ENCODE measurements around the gene MEIS2. TPM values are rescaled to one million over a fixed set of nuclear protein-coding genes. Genes with fewer than 3 reads are reported as not detected.

The MEIS2 gene
- polyA plus RNA-seq, 4 donors = 123 to 164 (median 145) TPM

DNA sequence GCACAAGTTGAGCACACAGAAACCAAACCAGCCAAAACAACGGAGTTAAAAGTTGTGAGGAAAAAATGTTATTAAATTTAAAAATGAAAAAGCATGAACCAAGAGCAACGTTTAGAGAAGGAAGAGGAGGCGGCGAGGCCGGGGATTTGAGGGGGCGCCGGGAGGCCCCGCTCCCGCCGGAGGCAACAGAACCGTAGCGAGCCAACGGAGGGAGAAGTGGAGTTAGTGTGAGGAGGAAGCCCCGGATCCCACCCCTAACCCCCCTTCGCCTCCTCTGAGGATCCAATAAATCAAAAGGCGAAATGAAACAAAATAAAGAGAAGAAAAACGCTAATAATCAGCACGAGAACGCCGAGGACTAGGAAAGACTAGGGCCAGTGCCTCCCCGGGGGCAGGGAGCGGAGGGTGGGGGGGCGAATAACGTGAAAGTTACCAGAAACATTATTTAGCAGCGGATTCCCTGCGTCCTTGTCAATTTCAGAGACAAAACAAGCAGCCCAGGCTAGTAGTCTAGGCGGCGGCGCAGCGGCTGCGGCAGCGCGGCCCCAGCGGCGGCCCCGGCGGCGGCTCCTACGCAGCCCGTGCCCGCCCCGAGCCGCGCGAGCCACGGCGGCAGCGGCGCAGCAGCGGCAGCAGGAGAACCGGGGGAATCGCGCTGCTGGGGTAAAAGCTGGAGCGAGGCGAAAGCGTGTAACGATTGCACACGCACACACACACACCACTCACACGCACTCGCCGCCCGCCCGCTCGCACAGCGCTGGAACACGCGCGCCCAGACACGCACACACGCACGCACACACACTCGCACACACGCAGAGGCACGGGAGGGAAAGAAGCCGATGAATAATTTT is 1.7 kb downstream of the MEIS2 start:
- no peak for DNase-seq (ENCODE audit: low read depth in 4 of 4, low spot score in 3 of 4)

DNA sequence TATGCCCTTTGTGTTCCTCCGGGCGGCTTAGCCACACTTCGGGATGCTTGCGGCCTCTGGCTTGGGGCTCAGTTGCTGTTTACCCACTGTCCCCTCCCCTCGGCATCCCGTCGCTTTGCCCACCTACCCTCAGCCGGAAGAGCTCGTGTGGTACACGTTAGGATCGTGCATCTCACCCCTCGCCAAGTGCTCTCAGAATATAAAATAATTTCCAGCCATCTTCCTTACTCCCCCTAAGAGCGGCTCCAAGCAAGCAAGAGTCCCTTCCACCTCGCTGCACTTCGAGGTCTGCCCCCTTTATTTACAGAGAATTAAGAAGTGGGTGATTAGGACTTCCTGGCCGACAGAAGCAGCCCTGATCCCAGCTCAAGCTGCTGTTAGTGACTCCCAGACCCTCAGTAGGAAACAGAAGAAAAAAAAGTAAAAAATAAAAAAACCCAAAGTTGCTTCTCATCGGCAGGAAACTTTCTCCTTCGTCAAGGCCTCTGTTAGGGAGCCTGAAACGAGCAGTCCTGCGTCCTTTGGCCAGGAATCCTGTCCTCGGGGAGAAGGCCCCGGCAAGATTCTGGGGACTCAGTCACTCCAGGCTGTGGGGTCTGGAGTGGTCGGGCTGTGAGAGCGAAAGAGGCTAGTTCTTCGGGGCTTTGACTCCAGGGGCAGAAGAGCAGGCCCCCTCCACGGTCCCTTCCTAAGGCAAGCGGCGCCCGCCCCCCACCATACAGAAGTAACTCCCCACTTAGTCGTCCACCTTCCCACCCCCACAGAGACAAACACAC is 3.0 kb downstream of the MEIS2 start:
- DNase-seq (ENCODE audit: low read depth in 4 of 4, low spot score in 3 of 4) = no peak

DNA sequence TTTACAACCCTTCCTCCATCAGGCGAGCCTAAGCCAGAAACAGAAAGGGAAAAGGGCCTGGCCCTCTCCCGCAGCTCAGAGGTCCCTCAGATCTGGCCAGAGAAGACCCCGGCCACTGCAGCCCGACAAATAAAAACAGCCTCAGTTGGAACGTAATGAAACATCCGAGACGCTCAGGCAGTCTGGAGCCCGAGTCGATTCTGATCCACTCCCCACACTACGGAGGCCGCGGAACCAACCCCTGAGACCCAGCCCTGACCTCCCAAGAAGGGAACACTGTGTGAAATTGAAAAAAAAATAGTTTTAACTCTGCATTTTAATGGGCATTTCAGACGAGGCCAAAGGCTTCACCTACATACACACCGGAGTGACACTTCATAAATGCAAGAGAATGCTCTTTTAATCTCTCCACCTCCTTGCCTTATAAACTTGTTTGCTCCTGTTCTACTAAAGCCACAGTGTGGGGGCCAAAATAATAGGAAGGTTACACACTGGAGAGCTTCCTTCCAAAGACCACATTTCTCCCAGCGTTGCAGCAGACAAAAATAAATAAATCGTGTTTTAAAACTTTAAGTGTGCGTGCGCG is 3.7 kb downstream of the MEIS2 start:
- no peak for DNase-seq (ENCODE audit: low read depth in 4 of 4, low spot score in 3 of 4)

DNA sequence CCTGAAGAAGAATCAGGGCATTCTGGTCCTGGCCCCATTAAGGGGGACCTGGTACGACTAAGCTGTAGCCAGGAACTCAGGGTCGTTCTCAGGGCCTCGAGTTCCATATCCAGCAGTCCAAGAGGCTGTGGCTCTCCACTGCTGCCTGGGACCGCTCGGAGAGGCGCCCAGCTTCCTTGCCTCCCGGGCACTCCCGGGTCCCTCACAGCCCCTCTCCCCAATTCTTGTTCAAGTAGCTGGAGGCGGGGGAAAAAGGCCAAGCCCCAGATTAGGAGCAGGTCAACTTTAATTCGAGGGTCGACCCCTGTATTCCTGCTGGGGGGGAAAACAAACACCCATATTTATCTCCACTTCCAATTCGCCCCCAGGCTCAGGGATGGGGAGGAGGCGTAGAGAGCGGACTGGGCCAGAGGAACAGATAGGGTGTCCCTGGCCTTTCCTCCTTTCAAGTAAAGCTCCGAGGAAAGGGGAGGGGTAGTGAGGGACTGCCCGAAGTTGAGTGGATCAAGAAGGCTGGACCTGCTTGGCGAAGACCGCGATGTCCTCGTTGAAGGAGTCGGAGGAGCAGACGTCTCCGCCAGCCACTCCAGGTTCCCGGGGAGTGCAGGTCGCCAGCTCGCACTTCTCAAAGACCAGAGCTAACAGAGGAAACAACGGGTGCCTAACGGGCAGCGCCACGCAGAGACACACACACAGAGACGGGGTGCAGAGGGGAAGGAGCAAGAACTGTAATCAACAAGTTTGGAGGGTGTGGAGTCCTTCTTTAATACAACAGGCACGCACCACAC is 4.4 kb downstream of the MEIS2 start:
- no peak for DNase-seq (ENCODE audit: low read depth in 4 of 4, low spot score in 3 of 4)

DNA sequence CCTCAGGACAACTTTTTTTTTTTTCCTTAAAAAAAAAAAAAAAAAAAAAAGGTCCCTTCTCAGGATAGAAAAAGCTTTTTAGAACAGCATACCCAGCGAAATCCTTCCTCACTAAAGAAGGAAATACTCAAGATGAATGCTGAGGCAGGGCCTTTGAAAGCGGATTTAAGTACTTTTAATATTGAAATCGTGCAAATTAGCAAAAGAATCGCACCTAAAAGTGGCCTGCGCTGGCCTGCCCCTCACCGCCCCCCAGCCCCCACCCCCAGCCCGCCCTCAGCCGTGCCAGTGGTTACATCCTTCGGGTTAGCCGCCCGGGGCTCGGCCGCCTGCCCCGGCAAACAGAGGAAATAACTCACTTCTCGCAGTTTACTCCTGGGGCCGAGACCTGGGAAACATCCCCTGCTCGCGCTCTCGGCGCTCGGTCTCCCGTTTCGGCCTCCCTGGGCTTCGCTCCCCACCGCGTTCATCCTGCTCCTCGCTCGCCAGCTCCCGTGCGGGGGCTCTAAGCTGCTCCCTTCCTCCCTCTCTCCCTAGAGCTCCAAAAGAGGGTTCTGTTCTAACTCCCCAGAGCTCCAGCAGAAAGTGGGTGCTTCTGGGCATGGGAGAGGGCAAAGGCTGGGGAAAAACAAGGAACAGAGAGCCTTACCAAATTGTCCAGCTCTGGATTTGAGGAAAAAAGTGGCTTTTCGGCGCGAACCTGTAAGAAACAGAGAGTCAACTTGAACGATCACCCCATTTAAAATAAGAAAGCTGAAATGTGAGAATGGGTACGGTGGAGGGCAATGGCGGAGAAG is 5.2 kb downstream of the MEIS2 start:
- no peak for DNase-seq (ENCODE audit: low read depth in 4 of 4, low spot score in 3 of 4)

DNA sequence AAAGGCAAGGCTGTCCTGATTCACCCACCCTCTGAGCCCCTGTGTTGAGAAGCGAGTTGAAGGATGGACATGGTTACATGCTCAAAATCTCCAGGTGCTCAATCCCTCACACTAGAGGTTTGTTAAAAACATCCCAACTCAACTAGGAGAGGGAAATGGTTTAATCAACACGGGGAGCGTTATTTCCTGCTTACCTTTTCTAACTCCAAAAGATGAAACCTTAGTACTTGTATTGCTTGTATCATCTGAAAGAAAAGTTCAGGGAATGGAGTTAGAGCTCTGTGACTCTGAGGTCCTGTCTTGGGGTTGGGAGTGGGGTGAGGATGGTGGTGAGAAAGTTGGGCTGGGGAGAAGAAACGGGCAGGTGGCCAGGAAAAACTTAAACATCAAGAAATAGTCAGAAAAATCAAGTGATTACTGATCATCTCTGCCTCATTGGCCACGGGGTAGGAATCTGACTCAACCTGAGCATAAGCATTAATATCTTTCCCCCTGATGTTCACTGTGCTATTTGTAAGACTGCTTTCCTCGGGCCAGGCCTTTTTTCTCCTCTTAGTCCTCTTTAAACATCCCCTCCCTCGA is 5.9 kb downstream of the MEIS2 start:
- DNase-seq (ENCODE audit: low read depth in 4 of 4, low spot score in 3 of 4) = no peak

DNA sequence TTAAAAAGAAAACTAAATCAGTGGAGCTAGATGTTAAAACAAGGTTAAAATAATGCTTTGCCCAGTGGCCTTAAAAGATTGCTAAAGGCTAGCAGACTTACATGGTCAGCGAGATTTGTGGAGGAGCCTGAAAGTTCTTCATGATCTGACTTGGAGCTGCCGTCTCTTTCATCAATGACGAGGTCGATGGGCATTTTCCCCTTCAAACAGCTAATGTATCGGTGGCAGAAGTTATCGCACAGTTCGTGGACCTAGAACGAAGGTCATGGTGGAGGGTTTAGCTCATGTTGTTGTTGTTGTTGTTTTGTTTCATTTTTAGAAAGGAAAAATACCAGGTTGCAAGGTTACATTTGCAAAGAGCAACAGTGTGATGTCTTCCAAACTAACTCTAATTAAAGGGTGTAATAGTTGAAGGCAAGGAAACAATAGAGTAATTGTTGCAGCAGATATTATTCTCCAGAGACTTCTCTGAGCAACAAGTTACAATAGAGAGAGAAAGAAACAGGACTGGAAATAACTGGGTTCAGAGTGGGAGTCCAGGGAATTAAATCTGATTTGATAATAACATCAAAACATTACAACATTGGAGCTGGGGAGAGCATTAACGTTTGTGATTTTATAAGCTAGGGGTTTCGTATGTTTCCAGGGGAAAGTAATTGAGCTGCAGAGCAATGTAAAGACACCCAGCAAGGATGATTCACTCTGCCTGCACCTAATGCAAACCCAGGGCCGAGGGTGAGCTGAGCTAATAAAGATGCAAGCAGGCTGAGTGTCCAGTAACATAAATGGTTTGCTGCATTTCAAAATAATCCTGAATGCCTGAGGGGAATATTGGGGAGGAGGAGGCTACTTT is 6.6 kb downstream of the MEIS2 start:
- DNase-seq (ENCODE audit: low read depth in 4 of 4, low spot score in 3 of 4) = no peak

DNA sequence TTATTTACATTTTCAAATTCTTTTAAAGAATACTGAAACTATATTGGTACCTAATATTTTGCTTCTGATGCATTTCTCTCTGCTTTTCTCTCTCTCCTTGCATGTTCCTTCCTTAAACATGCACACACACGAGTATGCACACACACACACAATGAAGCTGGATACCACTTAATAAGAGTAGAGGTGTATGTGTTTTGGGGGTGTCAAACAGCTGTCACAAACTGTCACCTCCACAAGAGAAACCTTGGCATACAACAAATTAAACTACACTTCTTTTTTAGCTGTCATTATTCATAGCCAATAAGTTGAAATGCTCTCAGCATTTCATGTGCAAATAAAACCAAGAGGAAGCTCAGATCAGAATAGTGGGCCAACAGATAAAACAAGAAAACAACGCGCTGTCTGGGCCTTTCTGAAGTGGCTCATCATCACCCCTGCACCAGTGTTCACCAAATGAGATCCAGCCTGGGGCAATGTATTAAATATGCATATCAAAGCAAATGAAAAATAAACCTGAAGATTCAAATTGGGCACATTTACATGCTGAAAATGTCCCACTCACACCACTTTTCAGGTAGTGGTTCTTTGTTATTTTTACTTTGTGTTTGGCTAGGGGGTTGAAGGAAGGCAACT is 9.7 kb downstream of the MEIS2 start:
- DNase-seq (ENCODE audit: low read depth in 4 of 4, low spot score in 3 of 4) = no peak

DNA sequence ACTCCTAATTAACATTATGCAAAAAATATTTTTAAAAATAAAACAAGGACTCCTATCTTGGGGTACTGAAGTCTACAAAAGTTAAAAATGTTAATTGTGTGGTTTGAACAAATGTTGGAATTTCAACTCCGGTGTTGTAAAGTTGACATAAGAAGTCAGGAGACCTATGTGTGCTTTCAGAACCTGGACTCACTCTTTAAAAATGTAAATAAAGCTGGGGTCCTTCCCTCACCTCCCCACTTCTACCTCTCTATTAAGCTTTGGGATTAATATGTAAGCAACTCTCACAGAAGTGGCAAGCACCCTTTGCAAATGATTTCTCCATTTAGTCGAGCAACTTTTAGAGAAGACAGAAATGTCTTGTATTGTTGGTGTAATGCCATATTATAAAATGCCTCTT is 11.9 kb downstream of the MEIS2 start:
- no peak for DNase-seq (ENCODE audit: low read depth in 4 of 4, low spot score in 3 of 4)

DNA sequence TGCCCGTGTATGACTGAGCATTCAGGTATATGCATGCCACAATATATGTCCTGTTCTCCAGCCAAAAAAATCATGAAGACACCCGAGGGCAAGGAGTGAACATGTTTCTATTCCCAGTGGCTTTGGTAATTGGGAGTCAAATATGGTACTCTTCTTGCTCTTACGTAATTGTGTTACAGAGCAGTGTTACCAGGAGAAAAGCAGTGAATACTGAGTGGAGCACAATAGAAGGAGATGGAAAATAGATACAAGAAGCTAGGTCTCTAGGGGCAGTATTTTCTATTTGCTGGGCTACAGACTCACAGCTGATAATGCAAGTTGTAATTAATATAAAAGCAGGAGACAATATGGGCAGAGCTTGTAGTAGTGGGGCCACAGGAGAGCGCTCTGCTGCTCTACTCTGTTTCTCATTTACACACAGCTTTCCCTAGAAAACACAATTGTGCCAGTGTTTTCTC is 13.2 kb downstream of the MEIS2 start:
- DNase-seq (ENCODE audit: low read depth in 4 of 4, low spot score in 3 of 4) = no peak

DNA sequence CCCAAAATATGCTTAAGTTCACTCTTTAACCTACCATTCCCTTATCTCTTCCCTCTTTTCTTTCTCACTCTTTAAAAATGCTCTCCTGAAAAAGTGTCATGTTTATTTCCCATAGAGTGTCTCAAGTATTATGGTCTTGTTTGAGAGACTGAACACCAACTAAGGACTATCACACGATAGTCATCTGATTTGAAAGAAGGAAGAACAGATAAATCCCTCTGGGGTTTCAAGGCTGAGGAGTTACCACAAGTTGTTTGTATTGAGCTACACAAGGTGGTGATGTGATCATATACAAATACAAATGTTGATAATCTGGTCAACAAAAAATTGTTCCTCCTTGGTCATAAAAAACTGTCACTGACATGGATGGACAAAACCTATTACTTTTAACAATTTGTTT is 13.8 kb downstream of the MEIS2 start:
- DNase-seq (ENCODE audit: low read depth in 4 of 4, low spot score in 3 of 4) = no peak

DNA sequence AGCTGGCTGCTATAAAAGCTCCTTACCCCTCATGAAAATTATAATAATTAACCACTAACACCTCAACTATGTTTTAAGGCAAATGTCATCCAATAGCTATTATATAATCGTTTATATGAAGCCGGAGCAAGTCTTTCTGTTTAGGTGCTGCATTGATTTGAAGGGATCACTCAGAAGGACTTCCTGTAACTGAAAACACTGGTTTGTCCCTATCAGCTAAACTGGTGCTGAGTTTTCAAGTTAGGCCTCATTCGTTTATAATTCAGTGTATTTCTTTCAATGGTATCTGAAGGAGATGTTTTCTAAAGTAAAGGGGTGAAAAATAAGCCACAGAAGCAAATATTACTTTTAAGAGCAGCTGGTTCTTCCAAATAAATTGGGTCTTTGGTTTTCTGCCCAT is 14.2 kb downstream of the MEIS2 start:
- DNase-seq (ENCODE audit: low read depth in 4 of 4, low spot score in 3 of 4) = no peak

DNA sequence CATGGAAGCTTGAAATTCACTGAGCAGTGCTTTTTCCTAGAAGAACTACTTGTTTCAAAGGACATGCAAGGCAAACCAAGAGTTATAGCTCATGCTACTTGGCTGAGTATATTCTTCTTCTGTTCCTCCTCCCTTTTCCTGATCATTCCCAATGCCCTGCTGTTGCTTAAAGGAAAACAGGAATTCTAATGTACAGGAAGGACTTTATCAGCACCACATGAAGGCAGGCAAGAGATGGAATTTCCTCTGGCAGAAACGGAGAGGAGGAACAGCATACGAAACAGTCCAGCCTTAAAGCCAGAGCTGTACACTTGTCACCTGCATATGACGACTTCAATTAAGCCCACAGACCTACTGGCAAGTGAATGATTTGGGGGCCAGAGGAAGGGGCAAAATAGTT is 15.7 kb downstream of the MEIS2 start:
- DNase-seq (ENCODE audit: low read depth in 4 of 4, low spot score in 3 of 4) = no peak

DNA sequence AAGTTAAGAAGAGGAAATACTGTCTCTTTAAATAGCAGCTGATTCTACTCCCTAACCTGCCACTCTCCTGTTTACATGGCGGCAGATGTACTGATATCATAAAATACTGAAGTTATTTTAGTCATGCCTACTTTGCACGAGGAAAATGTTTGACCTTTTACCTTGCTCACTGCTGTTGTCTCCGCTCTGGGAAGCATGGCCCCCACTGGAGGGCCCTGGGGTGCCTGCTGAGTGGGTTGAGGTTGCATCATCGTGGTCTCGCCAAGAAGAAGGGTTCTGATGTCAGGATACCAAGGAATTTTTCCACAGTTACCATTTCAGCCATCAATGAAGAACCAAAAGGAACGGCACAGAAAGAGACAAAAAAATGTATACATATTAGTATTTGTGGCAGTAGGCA is 16.7 kb downstream of the MEIS2 start:
- DNase-seq (ENCODE audit: low read depth in 4 of 4, low spot score in 3 of 4) = no peak

DNA sequence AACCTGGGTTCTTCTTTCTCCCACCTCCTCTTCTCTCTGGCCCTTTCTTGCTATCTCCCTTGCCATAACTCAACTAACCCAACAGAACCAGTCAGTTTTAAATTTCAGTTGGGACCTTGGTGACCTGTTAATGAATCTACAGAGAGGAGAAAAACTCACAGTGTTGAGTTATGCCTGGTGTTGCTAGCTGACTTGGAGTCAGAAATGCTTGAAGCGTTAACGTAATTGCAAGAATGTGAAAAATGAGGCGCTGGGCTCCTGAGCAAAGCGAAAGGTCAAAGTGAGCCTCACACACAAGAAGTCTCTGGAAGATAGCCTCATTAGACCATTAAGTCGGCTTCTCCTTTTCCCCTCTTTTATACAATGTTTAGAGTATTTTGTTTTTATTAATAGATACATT is 18.4 kb downstream of the MEIS2 start:
- no peak for DNase-seq (ENCODE audit: low read depth in 4 of 4, low spot score in 3 of 4)

DNA sequence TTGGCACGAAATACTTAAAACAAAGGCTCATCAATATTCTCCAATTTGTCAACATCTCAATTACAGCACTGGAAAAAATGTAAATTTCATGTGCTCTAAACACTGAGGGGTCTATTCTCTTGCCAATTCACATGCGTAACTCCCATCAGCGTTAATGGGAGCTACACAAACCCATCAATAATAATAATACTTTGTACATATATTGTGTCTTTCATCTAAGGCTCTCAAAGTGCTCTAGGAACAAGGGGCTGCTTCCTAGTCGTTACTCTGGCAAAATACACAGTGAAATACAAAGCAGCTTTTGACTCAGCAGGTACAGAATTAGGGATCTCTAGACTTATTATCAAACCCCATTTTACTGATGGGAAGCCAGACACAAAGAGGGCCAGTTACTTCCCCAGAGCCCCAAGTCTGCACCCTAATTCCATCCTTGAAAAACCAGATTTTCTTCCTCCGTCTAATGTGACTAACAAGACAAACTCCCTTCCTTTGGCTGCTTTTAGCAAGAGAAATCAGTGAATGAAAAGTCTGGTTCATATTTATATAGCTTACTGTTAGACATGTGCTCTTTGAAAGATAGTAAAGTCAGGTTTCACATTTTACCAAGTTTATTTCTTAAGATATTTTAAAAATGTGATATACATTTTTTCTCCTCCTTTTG is 20.0 kb downstream of the MEIS2 start:
- no peak for DNase-seq (ENCODE audit: low read depth in 4 of 4, low spot score in 3 of 4)

DNA sequence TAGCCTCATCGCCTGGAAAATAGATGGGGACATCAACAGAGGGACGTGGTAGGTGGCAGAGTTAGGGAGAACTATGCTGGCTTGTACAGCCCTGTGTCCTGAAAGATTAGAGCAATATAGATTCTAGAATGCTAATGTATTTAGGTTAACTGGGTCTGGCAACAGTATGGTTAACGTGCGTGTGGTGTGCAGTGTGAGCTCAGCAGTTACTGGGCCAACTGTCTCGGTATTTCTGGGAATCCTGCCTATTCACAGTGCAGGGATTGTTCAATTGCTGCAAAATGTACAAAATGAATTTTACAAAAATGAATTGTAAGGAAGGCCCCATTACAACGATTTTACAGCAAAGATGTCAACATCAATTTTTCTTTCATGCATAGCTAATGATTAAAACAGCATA is 20.6 kb downstream of the MEIS2 start:
- DNase-seq (ENCODE audit: low read depth in 4 of 4, low spot score in 3 of 4) = no peak

DNA sequence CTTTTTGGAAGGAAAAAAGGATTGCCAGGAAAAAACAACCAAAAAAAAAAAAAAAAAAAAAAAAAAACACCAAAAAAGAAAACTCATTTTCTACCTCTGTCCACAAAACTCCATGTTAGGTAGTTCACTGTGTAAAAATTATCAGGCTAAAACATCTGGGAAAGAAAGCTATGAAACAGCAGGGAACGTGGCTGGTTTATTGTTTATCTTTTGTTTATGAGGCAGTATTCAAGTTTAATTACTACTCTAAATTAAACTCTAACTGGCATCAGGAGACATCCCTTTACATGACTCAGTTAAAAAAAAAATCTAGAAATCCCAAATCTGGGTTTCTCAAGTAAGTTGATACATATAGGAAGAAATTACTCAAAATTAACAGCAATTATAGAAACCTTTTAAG is 21.8 kb downstream of the MEIS2 start:
- no peak for DNase-seq (ENCODE audit: low read depth in 4 of 4, low spot score in 3 of 4)

Measured in right renal pelvis (tissue), 4 donors.